Stimulated activated naive CD8-positive, alpha-beta T cell treated with anti-CD3 and anti-CD28 coated beads, Interleukin-15, amount 100 ng/mL, for 72 hours (primary cell): Measurements from ENCODE around the gene CENPN.

Experiments
- ATAC-seq: fragments of 150-1000 bp; cut with Tn5 transposase; 2 replicates; pipeline ENCODE4 v1.10.0; 2021; ENCODE audit warnings: mild to moderate bottlenecking, moderate library complexity
- DNase-seq, 2 donors: peaks; one replicate each; pipeline ENCODE4 v3.0.0; 2021 to 2022
- H3K27ac Mint-ChIP-seq, 2 donors: one replicate each; pipeline ENCODE4 v1.8.0; 2022; ENCODE audit warnings: mild to moderate bottlenecking in 2 of 2, mixed read lengths in 2 of 2, moderate library complexity in 2 of 2
- H3K27me3 Mint-ChIP-seq: one replicate; pipeline ENCODE4 v1.8.0; 2022; ENCODE audit warnings: mixed read lengths
- H3K4me1 Mint-ChIP-seq: one replicate; pipeline ENCODE4 v1.8.0; 2022; ENCODE audit warnings: mild to moderate bottlenecking, mixed read lengths
- H3K4me3 Mint-ChIP-seq, 2 donors: one replicate each; pipeline ENCODE4 v1.8.0; 2022; ENCODE audit warnings: mild to moderate bottlenecking in 2 of 2, mixed read lengths in 2 of 2, moderate library complexity in 1 of 2
- H3K9me3 Mint-ChIP-seq, 2 donors: one replicate each; pipeline ENCODE4 v1.8.0; 2022; ENCODE audit warnings: mixed read lengths in 2 of 2

CENPN gene

DNA sequence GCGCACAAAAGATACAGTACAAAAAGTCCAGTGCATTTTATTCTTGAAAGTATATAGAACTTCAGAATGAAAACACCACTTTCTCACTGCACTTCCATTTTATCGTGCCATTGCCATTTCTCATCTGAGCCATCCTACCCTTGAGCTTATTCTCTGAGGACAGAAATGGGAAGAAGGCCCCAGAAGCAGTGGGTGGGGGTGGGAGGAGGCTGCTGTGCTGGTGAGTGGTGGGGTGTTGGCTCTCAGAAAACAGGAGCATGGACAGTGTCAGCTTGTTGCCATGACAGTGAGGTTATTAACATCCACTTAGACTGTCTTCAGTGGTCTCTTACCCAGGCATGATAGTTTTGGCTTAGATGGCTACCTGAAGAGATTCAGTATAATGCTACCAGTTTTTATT lies 33.1 kb downstream of the CENPN start:
- Mint-ChIP-seq H3K27ac (no peak overlapping the region), H3K27me3 (no peaks in the 10 kb centered on the region)

DNA sequence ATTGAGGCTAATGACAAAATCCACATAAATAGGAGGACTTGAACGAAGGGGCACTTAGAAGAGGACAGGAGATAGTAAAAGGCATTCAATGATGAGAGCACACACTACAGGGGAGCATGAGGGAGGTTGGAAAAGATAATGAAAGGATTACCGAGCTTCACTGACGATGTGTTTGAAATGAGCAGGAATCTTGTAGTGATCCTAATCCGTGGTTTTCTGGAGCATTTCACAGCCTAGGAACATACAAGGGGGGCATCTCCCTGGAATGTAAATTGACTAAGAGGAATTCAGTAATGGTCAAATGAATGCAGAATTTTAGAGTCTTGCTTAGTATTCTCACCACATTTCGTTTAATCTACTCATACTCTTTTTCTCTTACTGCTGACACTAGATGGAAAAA lies 33.8 kb downstream of the CENPN start:
- Mint-ChIP-seq H3K27ac (no peak overlapping the region), H3K9me3 (no peaks in the 10 kb centered on the region), H3K4me1 (peaks cover 29% of the 10 kb centered on the region), H3K27me3 (no peaks in the 10 kb centered on the region), H3K4me3 (no peak overlapping the region)
- ATAC-seq (no peak), DNase-seq (no peak)

More for the DNA sequence above, 33.1 kb downstream of the CENPN start:
- Mint-ChIP-seq H3K4me1 (peaks cover 29% of the 10 kb centered on the region), H3K9me3 (no peaks in the 10 kb centered on the region), H3K4me3 (no peak overlapping the region)
- DNase-seq (no peak), ATAC-seq (no peak)

GRCh38 chr16:81041696-81042095 lies 34.7 kb downstream of the CENPN start:
- H3K27ac Mint-ChIP-seq, result peak overlapping the region in 1 of 2 donors; percentile 59
- peaks cover 28% of the 10 kb centered on the region for H3K4me1 Mint-ChIP-seq
- DNase-seq (no peak), ATAC-seq (no peak)
- H3K27me3 Mint-ChIP-seq, result no peaks in the 10 kb centered on the region
- no peaks in the 10 kb centered on the region for H3K9me3 Mint-ChIP-seq
- no peak overlapping the region for H3K4me3 Mint-ChIP-seq

DNA sequence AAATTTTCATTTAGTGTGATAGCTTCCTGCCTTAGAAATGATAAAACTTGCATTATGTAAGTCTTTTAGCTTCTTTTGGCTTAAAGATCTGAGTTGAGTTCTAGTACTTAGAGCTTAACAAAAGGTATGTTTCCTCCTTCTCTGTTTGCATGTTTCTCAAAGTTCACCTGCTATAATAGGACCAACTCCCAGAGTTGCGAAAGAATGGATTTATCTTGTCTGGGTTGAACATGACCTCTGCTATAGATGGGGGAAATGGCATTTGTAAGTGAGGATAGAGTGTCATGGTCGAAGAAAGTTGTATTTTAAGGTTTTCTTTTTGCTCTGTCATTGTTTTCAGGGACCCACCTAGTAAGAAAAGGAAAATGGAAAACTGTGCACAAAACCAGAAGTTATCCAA lies 35.8 kb downstream of the CENPN start:
- no peak for DNase-seq
- Mint-ChIP-seq H3K27ac (no peak overlapping the region), H3K27me3 (no peaks in the 10 kb centered on the region), H3K4me1 (peaks cover 17% of the 10 kb centered on the region), H3K4me3 (no peak overlapping the region), H3K9me3 (peaks cover 0 to under 1% of the 10 kb centered on the region in 2 donors)
- no peak for ATAC-seq

DNA sequence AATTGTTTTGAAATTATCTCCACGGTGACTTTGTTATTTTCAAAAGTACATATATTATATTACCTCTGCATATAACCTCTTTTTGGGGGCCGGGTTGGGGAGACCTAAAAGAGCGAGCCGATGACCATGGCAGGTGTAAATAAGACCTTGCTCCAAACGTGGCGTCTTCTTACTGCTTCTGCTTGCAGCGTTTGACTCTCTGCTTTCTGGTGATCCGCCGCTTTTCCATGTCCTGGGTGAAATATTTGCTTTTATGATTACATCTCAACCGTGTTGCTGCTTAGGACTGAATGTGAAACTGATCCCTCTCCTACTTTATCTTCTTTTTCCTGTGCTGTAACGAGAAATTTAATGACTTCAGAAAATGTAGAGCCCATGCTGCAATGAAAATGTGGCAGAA lies 46.7 kb downstream of the CENPN start:
- no peaks in the 10 kb centered on the region for H3K4me1 Mint-ChIP-seq
- ATAC-seq (no peak), DNase-seq (no peak)
- H3K27me3 Mint-ChIP-seq, result no peaks in the 10 kb centered on the region
- H3K9me3 Mint-ChIP-seq, result peaks cover 13 to 17% of the 10 kb centered on the region in 2 donors
- H3K4me3 Mint-ChIP-seq, result no peak overlapping the region
- H3K27ac Mint-ChIP-seq, result no peak overlapping the region

GRCh38 chr16:81060576-81061306 lies 53.7 kb downstream of the CENPN start:
- ATAC-seq, result no peak

GRCh38 chr16:81061307-81061640 lies 54.3 kb downstream of the CENPN start:
- Mint-ChIP-seq H3K27ac (no peak overlapping the region), H3K9me3 (no peaks in the 10 kb centered on the region), H3K4me3 (no peak overlapping the region), H3K27me3 (no peaks in the 10 kb centered on the region), H3K4me1 (no peaks in the 10 kb centered on the region)
- DNase-seq (no peak), ATAC-seq (no peak)

More at GRCh38 chr16:81060576-81061306, 53.7 kb downstream of the CENPN start:
- no peak for DNase-seq
- H3K9me3 Mint-ChIP-seq, result no peaks in the 10 kb centered on the region
- H3K4me1 Mint-ChIP-seq, result no peaks in the 10 kb centered on the region
- H3K27ac Mint-ChIP-seq, result no peak overlapping the region
- no peak overlapping the region for H3K4me3 Mint-ChIP-seq
- H3K27me3 Mint-ChIP-seq, result no peaks in the 10 kb centered on the region

GRCh38 chr16:81061871-81062608 lies 55.0 kb downstream of the CENPN start:
- H3K27ac Mint-ChIP-seq, result no peak overlapping the region
- no peak for ATAC-seq

GRCh38 chr16:81066681-81067080 lies 59.7 kb downstream of the CENPN start:
- Mint-ChIP-seq H3K4me3 (no peak overlapping the region), H3K27ac (peak overlapping the region in 1 of 2 donors; percentile 5), H3K27me3 (no peaks in the 10 kb centered on the region), H3K9me3 (no peaks in the 10 kb centered on the region), H3K4me1 (peaks cover 9% of the 10 kb centered on the region)
- no peak for DNase-seq
- ATAC-seq, result no peak

More at GRCh38 chr16:81061871-81062608, 55.0 kb downstream of the CENPN start:
- H3K4me1 Mint-ChIP-seq, result peaks cover 3% of the 10 kb centered on the region
- no peak overlapping the region for H3K4me3 Mint-ChIP-seq
- H3K27me3 Mint-ChIP-seq, result no peaks in the 10 kb centered on the region
- H3K9me3 Mint-ChIP-seq, result no peaks in the 10 kb centered on the region
- DNase-seq, result no peak

GRCh38 chr16:81067166-81067565 lies 60.2 kb downstream of the CENPN start:
- Mint-ChIP-seq H3K9me3 (no peaks in the 10 kb centered on the region), H3K4me1 (peaks cover 13% of the 10 kb centered on the region), H3K4me3 (no peak overlapping the region), H3K27me3 (no peaks in the 10 kb centered on the region), H3K27ac (no peak overlapping the region)
- no peak for ATAC-seq
- no peak for DNase-seq

- Mint-ChIP-seq H3K4me3 (no peak overlapping the region), H3K9me3 (no peaks in the 10 kb centered on the region), H3K27ac (no peak overlapping the region), H3K4me1 (peaks cover 13% of the 10 kb centered on the region), H3K27me3 (no peaks in the 10 kb centered on the region)
- DNase-seq (no peak), ATAC-seq (no peak)
Measured at GRCh38 chr16:81069063-81069462, 62.0 kb downstream of the CENPN start.

DNA sequence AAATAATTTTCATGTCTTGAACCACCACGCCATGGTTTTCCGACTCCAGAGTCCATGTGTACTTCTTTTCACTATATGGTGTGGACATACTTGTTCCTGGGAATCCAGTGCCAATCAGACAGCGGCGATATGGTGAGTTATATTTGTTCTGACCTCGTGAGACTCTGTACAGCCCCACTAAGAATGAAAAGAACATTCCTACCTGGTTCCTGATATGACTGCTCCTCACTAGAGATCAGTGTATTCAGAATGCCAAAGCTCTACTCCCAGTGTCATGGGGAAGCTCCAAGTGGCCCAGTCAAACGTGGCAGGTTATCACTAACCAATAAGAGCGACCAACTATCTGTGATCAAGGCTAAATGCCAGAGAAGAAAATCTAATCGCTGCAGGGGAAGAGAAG lies 64.0 kb downstream of the CENPN start:
- H3K4me1 Mint-ChIP-seq, result peaks cover 13% of the 10 kb centered on the region
- H3K27ac Mint-ChIP-seq, result no peak overlapping the region
- ATAC-seq (no peak), DNase-seq (no peak)
- H3K4me3 Mint-ChIP-seq, result no peak overlapping the region
- no peaks in the 10 kb centered on the region for H3K9me3 Mint-ChIP-seq
- H3K27me3 Mint-ChIP-seq, result no peaks in the 10 kb centered on the region

GRCh38 chr16:81071805-81072204 lies 64.8 kb downstream of the CENPN start:
- Mint-ChIP-seq H3K27me3 (no peaks in the 10 kb centered on the region), H3K4me3 (no peak overlapping the region), H3K9me3 (no peaks in the 10 kb centered on the region), H3K4me1 (peaks cover 13% of the 10 kb centered on the region), H3K27ac (peak overlapping the region in 1 of 2 donors; percentile 80)
- ATAC-seq, result no peak
- no peak for DNase-seq

- H3K4me3 Mint-ChIP-seq, result no peak overlapping the region
- no peak overlapping the region for H3K27ac Mint-ChIP-seq
- H3K9me3 Mint-ChIP-seq, result no peaks in the 10 kb centered on the region
- no peaks in the 10 kb centered on the region for H3K27me3 Mint-ChIP-seq
- peaks cover 7% of the 10 kb centered on the region for H3K4me1 Mint-ChIP-seq
- DNase-seq, result no peak
- no peak for ATAC-seq
Measured at GRCh38 chr16:81073560-81074330, 66.7 kb downstream of the CENPN start.

DNA sequence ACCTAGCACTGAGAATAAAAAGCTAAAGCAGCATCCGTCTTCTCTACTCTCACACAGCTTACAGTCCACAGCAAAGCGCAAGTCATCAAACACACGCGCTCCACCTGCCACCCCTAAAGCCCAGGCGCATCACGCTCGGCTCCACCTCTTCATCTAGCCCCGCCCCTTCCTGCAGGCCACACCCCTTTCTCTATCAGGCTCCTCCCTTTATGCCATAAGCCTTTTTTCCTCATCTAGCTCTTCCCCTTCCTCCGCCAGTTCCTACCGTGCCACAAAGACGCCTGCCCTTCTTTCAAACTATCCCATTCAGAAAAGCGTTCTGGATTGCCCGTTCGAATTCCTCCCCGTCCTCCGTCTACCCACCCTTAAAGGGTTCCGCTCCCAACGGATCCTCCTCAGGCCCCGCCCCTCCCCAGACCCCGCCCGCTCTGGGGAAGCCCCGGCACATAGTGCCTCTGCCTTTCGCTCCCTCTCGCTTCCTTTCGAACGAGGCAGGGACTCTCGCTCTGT lies 69.6 kb downstream of the CENPN start:
- H3K27ac Mint-ChIP-seq, result no peak overlapping the region
- no peaks in the 10 kb centered on the region for H3K27me3 Mint-ChIP-seq
- H3K9me3 Mint-ChIP-seq, result no peaks in the 10 kb centered on the region
- peaks cover 5% of the 10 kb centered on the region for H3K4me1 Mint-ChIP-seq
- ATAC-seq (peak; percentile 83), DNase-seq (peak; percentile 93 to 94)
- no peak overlapping the region for H3K4me3 Mint-ChIP-seq
